22Rv1 (cell line): ENCODE measurements around the gene LRRC32.

Source experiments
- H3K27ac ChIP-seq: fragments of 450-650 bp; 2 replicates; pipeline ENCODE4 v1.5.1; 2017
- ZFX ChIP-seq: fragments of 450-650 bp; IDR thresholded peaks from 2 replicates; pipeline ENCODE4 v1.6.1; 2017; ENCODE audit warnings: antibody characterized with exemption, borderline replicate concordance
- TF ChIP-seq, protein P1 (sequence below): fragments of 450-650 bp; IDR thresholded peaks from 2 replicates; pipeline ENCODE4 v1.5.1; 2017; ENCODE audit warnings: mild to moderate bottlenecking

LRRC32 gene

DNA sequence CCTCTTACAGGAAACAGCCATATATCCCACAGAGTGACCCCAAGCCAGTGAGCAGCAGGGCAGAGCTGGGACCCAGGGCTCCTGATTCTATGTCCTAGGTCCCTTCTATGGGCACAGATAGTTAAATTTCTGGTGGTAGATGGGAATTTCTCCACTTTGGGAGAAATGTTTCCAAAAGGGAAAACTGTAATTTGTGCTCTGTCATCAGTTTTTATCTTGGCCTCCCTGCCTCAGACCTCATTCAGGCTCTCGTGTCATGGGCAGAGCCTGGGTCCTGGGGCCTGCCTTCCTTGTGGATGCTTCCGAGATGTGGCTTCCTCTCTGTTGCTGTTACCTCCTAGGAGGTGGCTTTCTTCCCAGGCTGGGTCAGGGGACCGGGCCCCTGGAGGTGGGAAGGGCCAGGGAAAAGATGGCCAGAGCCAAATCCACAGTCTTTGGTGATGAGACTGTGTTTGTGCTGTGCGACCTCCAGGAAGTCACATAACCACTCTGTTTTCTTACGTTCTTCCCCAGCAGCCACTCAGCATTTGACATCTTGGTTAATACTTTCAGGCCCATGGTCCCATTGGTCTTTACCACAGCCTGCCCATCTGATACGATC is 8.6 kb downstream of the LRRC32 start:
- TF ChIP-seq ZFX, result no peak
- TF ChIP-seq, protein P1, sequence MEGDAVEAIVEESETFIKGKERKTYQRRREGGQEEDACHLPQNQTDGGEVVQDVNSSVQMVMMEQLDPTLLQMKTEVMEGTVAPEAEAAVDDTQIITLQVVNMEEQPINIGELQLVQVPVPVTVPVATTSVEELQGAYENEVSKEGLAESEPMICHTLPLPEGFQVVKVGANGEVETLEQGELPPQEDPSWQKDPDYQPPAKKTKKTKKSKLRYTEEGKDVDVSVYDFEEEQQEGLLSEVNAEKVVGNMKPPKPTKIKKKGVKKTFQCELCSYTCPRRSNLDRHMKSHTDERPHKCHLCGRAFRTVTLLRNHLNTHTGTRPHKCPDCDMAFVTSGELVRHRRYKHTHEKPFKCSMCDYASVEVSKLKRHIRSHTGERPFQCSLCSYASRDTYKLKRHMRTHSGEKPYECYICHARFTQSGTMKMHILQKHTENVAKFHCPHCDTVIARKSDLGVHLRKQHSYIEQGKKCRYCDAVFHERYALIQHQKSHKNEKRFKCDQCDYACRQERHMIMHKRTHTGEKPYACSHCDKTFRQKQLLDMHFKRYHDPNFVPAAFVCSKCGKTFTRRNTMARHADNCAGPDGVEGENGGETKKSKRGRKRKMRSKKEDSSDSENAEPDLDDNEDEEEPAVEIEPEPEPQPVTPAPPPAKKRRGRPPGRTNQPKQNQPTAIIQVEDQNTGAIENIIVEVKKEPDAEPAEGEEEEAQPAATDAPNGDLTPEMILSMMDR, result no peak
- H3K27ac ChIP-seq, result no peak overlapping the region

DNA sequence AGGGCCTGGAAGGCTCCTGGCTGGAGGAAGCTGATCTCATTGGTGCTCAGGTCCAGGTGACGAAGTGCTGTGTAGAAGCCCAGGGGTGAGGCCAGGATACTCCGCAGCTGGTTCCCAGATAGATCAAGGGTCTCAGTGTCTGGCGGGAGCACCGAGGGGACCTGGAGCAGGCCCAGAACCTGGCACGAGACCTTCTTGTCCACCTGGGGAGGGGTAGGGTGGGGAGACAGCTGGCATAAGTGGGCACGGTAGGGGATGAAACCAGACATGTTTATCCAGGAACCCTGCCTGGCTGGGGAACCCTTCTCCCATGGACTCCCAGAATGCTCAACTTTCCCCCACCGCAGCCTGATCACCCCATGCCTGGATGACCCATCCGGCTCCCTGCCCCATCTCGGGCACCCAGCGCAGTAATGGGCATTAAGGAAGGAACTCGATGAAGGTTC is 9.2 kb downstream of the LRRC32 start:
- no peak for TF ChIP-seq ZFX
- TF ChIP-seq, protein P1, result no peak
- H3K27ac ChIP-seq, result no peak overlapping the region

DNA sequence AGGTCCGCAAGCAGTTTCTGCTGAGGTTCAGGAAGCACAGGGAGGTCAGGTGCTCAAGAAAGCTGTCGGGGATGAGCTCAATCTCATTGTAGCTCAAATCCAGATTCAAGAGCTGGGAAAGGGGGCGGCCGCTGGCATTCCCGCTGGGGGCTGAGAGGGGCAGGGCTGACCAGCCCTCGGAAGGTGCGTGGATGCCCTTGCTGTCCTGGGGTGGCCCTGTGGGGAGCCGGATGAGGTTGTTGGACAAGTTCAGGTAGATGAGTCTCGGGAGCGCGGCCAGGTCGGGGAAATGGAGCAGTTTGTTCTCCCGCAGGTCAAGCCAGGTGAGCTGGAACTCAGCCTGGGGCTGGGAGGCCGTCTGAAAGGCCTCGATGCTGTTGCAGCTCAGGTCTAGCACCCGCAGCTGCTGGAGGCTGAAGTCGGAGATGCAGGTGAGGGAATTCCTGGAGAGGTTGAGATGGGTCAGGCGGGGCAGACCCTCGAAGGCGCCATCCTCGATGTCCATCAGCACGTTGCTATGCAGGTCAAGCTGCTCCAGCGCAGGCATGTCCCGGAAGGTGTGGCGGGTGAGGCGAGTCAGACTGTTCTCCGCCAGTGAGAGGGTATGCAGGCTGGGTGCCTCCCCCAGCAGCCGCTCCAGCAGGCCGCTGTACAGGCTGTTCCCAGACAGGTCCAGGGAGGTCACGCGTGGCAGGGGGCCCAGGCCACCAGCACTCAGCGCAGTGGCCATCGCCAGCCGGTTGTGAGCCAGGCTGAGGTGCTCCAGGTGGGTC is 9.8 kb downstream of the LRRC32 start:
- no peak overlapping the region for H3K27ac ChIP-seq
- TF ChIP-seq ZFX, result no peak
- TF ChIP-seq, protein P1, result no peak

DNA sequence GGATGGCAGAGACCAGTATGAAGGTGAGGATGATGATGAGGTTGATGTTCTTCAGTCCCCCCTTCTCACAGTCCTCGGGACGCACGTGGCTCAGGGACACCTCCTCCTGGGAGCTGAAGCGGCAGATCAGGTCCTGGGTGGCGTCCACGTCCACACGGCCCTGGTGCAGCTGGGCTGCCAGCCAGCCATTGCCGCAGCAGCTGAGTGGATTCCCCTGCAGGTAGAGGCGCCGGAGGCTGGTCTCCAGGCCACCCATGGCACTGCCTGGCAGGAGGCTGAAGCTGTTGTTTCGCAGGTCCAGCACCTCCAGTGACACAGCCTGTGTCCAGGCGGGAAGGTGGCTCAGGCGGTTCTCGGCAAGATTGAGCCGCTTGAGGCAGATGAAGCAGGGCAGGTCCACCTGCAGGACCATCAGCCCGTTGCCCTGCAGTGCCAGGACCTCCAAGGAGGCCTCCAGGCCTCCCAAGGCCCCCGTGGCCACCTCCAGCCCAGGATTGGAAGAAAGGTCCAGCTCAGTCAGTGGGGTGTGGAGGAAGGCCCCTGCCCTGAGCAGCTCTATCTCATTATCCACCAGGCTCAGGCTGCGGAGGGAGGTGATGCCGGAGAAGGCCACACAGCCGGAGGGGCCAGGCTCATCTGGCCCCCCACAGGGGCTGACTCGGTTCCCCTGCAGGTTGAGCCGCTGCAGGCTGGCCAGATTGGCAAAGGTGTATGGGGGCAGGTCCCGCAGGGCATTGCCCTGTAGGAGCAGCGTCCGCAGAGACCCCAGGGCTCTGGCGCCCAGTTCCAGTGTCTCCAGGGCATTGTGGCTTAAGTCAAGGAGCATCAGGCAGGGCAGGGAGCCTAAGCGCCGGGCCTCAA is 10.6 kb downstream of the LRRC32 start:
- H3K27ac ChIP-seq, result no peak overlapping the region

DNA sequence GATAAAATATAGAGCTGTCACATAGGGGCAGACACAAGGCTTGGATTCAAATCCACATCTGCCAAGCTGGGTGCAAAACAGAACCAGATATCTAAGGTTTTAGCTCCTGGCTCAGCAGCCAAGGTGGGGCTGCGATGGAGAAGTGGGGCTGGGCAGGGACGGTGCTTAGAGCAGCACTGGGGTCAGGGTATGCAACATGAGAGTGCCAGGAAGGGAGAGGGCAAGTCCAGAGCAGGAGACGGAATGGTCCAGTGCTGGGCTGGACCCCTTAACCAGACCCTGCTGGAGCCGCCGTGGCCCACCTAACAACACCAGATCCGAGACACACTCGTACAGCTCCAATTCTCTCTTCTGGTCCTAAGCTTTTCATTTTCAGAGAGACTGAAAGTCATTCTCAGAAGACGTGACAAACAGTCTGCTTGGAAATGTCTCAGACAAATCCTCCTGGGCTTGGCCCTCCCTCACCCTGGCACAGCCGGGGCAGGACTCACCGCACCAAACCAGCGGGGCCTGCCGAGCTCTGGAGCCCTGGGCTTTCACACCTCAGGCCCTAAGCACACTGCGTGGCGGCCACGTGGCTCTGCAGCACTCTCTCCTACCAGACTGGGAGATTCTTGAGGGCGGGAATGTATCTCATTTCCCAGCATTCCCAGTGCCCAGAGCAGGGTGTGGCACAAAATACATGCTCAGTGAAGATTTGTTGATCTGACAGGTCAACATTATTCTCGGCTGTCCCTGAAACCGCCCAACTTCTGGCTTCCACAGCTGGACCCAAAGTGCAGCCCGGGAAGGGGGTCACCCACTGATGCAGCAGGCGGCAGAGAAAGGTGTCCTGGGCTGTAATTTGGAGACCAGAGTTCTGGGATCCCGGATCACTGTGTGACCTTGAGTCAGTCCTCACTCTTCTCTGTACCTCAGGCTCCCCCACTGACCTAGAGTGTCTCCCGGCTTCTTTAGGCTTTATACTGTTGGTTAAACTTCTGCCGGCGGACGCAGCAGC is 11.6 kb downstream of the LRRC32 start:
- TF ChIP-seq ZFX, result no peak
- TF ChIP-seq, protein P1, result no peak
- no peak overlapping the region for H3K27ac ChIP-seq

More for the DNA sequence above, 10.6 kb downstream of the LRRC32 start:
- no peak for TF ChIP-seq ZFX
- TF ChIP-seq, protein P1, result no peak

DNA sequence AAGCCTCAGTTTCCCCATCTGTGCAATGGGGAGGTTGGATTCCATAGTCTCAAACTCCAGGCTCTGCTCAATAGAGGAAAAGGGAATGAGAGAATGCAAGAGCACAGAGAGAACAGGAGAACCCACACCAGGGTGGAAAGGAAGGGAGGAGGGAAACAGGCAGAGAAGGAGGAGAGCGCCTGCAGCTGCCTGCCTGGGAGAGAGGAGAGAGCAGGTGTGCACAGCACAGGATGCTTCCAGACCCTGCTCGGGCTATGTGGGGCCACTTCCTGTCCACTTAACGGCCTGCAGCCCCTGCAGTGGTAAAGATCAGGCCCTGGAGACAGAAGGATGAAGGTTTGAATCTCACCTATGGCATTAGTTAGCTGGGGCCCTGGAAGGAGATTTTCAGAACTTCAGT is 12.3 kb downstream of the LRRC32 start:
- no peak overlapping the region for H3K27ac ChIP-seq
- TF ChIP-seq ZFX, result no peak
- TF ChIP-seq, protein P1, result no peak
